HEK293T (cell line): ENCODE data around the gene ASS1.

ENCODE experiments used
- CTCF ChIA-PET: fragments of 350-600 bp; formaldehyde crosslinking; extraction: SDS; loops from one replicate; lab custom pipeline; 2021; ENCODE audit warnings: antibody characterized with exemption, inconsistent platforms; lab: Yijun Ruan, JAX
- POLR2A ChIA-PET: fragments of 350-600 bp; formaldehyde crosslinking; extraction: SDS; loops from one replicate; lab custom pipeline; 2020; ENCODE audit warnings: antibody characterized with exemption, inconsistent platforms; lab: Yijun Ruan, JAX
- DNase-seq: peaks from one replicate; pipeline ENCODE4 v3.0.0; 2012; ENCODE audit warnings: mixed read lengths; ENCODE audit errors: extremely low spot score
- ARNT ChIP-seq: fragments of 450-650 bp; IDR thresholded peaks from 2 replicates; pipeline ENCODE4 v1.6.1; 2017; ENCODE audit warnings: mild to moderate bottlenecking
- BHLHE40 ChIP-seq: fragments of 450-650 bp; IDR thresholded peaks from 2 replicates; pipeline ENCODE4 v1.6.1; 2016; ENCODE audit warnings: mild to moderate bottlenecking, moderate library complexity, borderline replicate concordance
- CTBP1 ChIP-seq: fragments of 450-650 bp; IDR thresholded peaks from 2 replicates; pipeline ENCODE4 v1.6.1; 2016; ENCODE audit warnings: borderline replicate concordance
- ELF4 ChIP-seq: fragments of 450-650 bp; IDR thresholded peaks from 2 replicates; pipeline ENCODE4 v1.6.1; 2017; ENCODE audit warnings: antibody characterized with exemption
- FOXA1 ChIP-seq: fragments of 450-650 bp; IDR thresholded peaks from 2 replicates; pipeline ENCODE4 v1.6.1; 2016; ENCODE audit warnings: mild to moderate bottlenecking
- FOXK2 ChIP-seq: fragments of 450-650 bp; IDR thresholded peaks from 2 replicates; pipeline ENCODE4 v1.6.1; 2016; ENCODE audit warnings: mild to moderate bottlenecking
- FOXM1 ChIP-seq: fragments of 450-650 bp; IDR thresholded peaks from 2 replicates; pipeline ENCODE4 v1.6.1; 2017; ENCODE audit warnings: mild to moderate bottlenecking, borderline replicate concordance
- HDGF ChIP-seq: fragments of 450-650 bp; IDR thresholded peaks from 2 replicates; pipeline ENCODE4 v1.6.1; 2017; ENCODE audit warnings: antibody characterized with exemption, borderline replicate concordance
- L3MBTL2 ChIP-seq: fragments of 450-650 bp; conservative IDR thresholded peaks from 2 replicates; pipeline ENCODE4 v1.6.1; 2016; ENCODE audit warnings: mild to moderate bottlenecking
- LEF1 ChIP-seq: fragments of 450-650 bp; IDR thresholded peaks from 2 replicates; pipeline ENCODE4 v1.6.1; 2017; ENCODE audit warnings: mild to moderate bottlenecking, borderline replicate concordance
- NFRKB ChIP-seq: fragments of 450-650 bp; IDR thresholded peaks from 2 replicates; pipeline ENCODE4 v1.6.1; 2016; ENCODE audit warnings: mild to moderate bottlenecking, moderate library complexity
- SP1 ChIP-seq: fragments of 450-650 bp; IDR thresholded peaks from 2 replicates; pipeline ENCODE4 v1.6.1; 2017
- SUZ12 ChIP-seq: fragments of 450-650 bp; IDR thresholded peaks from 2 replicates; pipeline ENCODE4 v1.6.1; 2016; ENCODE audit warnings: mild to moderate bottlenecking
- TARDBP ChIP-seq: fragments of 450-650 bp; IDR thresholded peaks from 2 replicates; pipeline ENCODE4 v1.6.1; 2016
- ZNF384 ChIP-seq: fragments of 450-650 bp; IDR thresholded peaks from 2 replicates; pipeline ENCODE4 v1.6.1; 2016
- TF ChIP-seq, protein P1 (sequence below): fragments of 450-650 bp; IDR thresholded peaks from 2 replicates; pipeline ENCODE4 v1.6.1; 2016

The ASS1 gene

DNA sequence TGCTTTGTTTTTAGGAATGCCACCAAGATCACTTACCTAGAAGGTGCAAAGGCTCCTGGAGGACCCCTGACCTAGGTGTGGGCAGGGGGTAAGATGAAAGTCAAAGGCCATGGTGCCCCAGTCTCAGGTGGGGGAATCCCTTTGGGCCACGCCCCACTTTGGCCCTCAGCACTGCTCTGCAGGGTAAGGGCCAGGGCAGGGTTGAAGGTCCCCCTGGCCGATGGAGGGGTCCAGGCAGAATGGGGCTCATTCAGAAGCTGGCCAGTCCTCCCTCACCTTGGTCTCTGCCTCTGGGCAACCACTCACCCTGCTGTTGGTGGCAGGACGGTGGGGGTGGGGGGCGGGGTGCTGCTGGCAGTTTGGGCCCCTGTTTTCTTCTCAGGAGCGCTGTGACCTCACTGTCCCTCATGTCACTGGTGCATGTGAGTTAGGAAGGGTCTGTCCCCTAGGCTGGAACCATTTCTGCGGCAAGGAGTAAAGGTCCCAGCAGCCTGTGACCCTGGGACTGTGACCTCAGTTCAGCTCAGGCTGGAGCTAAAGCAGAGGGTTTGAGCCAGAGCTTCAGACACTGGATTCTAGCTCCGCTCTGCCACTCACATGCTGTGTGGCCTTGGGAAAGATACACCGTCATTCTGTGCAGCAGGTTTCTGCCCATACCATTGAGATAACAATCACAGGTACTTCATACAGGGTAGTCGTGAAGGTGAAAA lies 1.9 kb upstream of the ASS1 start:
- no peak for DNase-seq
- TF ChIP-seq SP1 (no peak), SUZ12 (no peak), NFRKB (no peak), HDGF (no peak), ELF4 (no peak), BHLHE40 (no peak), FOXM1 (no peak), FOXK2 (no peak), L3MBTL2 (no peak), CTBP1 (no peak), TARDBP (no peak)
- TF ChIP-seq, protein P1, sequence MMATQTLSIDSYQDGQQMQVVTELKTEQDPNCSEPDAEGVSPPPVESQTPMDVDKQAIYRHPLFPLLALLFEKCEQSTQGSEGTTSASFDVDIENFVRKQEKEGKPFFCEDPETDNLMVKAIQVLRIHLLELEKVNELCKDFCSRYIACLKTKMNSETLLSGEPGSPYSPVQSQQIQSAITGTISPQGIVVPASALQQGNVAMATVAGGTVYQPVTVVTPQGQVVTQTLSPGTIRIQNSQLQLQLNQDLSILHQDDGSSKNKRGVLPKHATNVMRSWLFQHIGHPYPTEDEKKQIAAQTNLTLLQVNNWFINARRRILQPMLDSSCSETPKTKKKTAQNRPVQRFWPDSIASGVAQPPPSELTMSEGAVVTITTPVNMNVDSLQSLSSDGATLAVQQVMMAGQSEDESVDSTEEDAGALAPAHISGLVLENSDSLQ = no peak
- ChIA-PET POLR2A (no interaction called here), CTCF (no interaction called here)

GRCh38 chr9:130443456-130443801 lies 1.3 kb upstream of the ASS1 start:
- TF ChIP-seq TARDBP (no peak), NFRKB (no peak), FOXM1 (no peak), BHLHE40 (no peak), ARNT (no peak), HDGF (no peak), SP1 (no peak), CTBP1 (no peak), ZNF384 (no peak), ELF4 (no peak), LEF1 (no peak), FOXK2 (no peak), SUZ12 (no peak), FOXA1 (no peak), L3MBTL2 (no peak)
- TF ChIP-seq, protein P1 = no peak
- DNase-seq = no peak
- ChIA-PET POLR2A (no interaction called here), CTCF (interaction anchor here (0.6 kb wide), 1 partner anchor 168 kb away, joined by 3 read pairs; no protein-coding TSS in a partner anchor)

GRCh38 chr9:130443840-130444492 lies 795 bp upstream of the ASS1 start:
- no peak for DNase-seq
- TF ChIP-seq ZNF384 (no peak), FOXA1 (no peak), FOXK2 (no peak), FOXM1 (no peak), LEF1 (no peak), BHLHE40 (no peak), NFRKB (no peak), L3MBTL2 (no peak), SUZ12 (no peak), ELF4 (no peak), TARDBP (no peak), SP1 (no peak), ARNT (no peak)
- TF ChIP-seq, protein P1 = no peak
- ChIA-PET POLR2A (no interaction called here), CTCF (interaction anchor here (0.6 to 1.2 kb wide), 2 partner anchors 12 to 167 kb away, joined by 3 read pairs; no protein-coding TSS in a partner anchor)

DNA sequence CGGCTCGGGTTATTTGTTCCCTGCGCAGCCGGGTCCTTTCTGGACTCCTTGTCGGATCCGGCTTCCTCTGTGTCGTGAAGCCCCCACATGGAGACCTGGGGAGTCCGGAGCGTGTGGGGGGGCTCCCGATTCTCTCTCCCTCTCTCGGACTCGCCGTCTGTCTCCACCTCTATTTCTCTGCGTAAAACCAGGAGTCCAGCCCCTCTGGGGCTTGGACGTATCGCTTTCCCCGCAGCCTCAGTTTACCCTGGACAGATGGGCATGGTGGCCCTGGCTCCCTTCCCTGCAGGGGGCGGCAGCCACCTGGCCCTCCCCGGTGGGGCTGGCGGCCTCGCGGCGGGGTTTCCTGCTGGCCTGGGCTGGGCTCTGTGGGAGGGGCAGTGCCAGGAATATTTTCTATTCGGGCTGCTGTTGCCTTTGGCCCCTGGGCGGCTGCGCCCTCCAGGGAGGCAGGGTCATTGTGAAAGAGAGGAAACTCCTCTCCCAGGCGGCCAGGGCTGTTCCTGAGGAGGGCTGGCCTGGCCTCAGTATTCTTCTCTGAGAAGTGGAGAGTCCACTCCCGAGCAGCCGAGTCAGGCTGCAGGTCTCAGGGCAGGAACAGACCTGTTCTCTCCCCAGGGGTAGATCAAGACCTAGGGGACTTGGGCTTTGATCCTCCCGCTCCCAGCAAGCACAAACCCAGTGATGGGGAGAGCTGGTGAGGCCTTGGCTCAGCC lies 665 bp downstream of the ASS1 start:
- POLR2A ChIA-PET = interaction anchor here (0.7 kb wide), 1 partner anchor 60 kb away, joined by 3 read pairs; no protein-coding TSS in a partner anchor

More for the DNA sequence above, 665 bp downstream of the ASS1 start:
- no peak for TF ChIP-seq HDGF
- no peak for TF ChIP-seq FOXK2
- TF ChIP-seq, protein P1 = no peak
- DNase-seq = peak; percentile 36
- CTCF ChIA-PET = no interaction called here
